NOMO-1 treated with DMSO at 0.1 percent for 48 hours (cell line): Measurements from ENCODE around the gene UBE4B.
A peak's percentile ranks its signal among the peaks of the same experiment; 100 is the strongest.
"Not testable (repeated sequence)": the region's sequence is repeated elsewhere in the genome, so short reads cannot be mapped to it uniquely, and the experiment has no call there.

Experiments
- DNase-seq: peaks from one replicate; lab custom pipeline; 2025; ENCODE audit not compliant: unreplicated experiment; lab: John Stamatoyannopoulos, UW

The UBE4B gene

DNA sequence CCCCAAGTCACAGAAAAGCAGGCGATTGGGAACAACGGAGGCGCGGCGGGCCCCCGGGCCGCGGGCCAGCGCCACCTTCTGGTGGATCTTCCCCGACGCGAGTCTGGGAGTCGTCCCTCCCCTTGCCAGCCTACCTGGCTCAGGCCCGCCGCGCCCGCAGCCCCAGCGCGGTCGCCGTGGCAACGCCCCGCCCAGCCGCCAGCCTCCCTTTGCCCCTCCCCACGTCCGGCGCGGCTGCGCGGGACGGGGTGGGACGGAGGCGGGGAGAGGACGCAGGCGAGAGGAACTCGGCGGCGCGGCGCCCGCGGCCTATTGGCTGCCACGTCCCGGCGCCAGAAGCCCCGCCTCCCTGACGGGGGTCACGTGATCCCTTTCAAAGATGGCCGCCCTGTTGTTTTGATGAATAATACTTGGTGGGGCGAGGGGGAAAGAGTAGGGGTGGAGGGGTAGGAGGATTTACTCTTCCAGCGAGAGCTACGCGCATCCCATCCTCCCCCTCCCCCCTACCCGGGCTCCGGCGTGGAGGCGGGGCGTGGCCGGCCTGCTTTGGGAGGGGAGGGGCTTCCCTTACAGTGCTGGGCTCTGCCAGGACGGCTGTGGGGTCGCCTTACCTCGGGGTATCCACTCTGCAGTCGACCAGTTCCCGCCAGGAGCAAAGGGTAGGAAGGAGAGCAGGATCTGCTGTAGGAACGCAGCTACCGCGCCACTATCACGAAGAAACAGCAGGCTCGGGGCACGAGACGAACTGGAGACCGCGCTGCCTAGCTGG, at the start of gene UBE4B:
TSS of gene UBE4B (plus strand) at position 369 of the 769 bp plus-strand sequence. CDS start 713 bp downstream, outside the sequence.
- DNase-seq, result peak; percentile 96

DNA sequence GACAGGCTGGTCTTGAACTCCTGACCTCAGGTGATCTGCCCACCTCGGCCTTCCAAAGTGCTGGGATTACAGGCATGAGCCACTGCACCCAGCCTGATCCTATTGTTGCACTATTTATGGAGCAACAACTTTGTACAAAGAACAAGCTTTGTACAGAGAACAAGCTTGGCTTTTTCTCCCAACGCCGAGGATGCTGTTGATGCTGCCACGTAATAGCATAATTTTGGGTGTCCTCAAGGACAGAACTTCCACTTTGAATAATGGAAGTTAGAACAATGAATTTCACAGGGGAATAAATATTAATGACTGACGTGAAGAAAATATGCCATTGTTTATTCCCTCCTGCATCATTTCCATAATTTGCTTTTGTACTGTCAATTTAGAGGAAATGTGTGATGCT, 48.5 kb upstream of the UBE4B start:
- DNase-seq, result no peak

DNA sequence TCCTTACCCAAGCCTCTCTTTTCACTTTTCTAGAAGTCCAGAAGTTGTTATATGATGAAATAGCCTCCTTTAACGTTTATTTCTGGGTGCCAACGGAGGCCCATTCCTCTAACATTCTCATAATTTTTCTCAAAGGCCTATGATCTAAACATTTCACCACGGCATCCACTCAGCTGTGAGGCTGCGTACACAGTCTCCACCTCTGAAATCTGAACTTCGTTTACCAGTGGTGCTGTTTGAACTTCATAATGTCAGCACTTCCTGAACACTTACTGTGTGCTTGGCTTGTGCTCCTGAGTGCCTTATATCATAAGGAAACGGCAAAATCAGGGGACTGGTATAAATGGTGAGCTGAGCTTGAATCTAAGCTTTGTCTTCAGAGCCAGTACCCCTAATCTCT, 47.8 kb upstream of the UBE4B start:
- DNase-seq, result no peak

DNA sequence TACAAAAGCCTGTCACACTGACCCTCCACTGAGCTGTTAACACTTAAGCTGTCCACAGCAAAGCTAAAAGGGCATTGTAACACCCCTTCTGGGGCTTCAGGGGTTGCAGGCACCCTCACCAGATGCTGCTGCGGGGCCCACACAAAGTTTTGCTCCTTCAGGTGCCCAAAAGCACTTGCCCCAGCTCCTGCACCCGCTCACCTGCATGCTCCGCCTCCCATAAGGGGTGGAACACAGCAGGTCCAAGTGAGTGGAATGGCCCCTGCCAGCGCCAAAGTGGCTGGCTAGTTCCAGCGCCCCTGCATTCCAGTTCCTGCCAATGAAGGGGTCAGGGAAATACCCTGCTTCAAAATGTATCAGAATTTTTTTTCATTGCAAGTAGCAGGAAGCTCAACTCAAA, 43.0 kb upstream of the UBE4B start:
- no peak for DNase-seq

DNA sequence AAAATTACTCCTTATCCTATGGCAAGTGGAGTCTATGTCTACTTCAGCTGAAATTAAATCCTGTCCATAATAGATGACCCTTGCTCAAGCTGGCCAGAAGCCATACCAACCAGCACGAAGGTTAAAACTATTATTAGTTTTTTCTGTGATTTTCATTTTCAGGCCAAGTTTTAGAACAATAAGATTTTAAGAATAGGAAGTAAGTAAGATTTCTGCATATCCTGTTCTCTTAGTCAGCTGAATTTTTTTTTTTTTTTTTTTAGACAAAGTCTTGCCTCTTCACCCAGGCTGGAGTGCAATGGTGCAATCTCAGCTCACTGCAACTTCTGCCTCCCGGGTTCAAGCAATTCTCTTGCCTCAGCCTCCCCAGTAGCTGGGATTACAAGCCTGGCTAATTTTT, 41.8 kb upstream of the UBE4B start:
- peak; percentile 38 for DNase-seq

DNA sequence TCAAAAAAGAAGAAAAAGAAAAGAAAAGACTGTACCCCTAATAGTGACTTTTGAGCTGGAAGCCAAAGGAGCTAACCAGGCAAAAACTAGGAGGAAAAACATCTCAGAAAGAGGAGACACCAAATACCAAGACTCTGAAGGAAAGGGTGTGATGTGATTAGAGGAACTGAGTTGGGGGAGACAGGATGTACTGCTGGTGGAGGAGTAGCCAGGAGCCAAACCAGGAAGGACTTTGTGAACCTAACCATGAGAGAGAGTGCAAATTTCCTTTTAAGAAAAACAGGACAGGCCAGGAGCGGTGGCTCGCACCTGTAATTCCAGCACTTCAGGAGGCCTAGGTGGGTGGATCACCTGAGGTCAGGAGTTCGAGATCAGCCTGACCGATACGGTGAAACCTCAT, 39.8 kb upstream of the UBE4B start:
- no peak for DNase-seq

DNA sequence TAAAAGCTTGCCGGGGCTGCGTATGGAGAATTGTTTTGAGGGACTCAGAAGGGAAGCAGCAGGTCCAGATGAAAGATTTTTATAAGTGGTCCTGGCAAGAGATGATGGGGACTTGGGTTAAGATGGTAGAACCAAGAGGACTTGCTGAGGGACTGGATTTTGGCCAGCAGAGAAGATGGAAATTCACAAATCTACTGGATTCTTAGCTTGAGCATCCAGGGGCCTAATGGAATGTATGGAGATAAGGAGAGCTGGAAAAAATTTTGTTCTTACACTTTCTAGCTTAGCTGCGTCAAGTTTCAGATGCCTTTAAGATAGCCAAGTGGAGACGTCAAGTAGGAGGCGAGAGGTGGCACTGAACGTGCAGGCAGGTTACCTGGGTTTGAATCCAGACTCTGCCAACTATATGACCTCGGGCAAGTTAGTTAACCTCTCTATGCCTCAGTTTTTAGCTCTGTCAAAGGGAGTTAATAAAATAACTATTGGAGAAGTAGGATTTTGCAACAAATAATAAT, 39.1 kb upstream of the UBE4B start:
- no peak for DNase-seq

DNA sequence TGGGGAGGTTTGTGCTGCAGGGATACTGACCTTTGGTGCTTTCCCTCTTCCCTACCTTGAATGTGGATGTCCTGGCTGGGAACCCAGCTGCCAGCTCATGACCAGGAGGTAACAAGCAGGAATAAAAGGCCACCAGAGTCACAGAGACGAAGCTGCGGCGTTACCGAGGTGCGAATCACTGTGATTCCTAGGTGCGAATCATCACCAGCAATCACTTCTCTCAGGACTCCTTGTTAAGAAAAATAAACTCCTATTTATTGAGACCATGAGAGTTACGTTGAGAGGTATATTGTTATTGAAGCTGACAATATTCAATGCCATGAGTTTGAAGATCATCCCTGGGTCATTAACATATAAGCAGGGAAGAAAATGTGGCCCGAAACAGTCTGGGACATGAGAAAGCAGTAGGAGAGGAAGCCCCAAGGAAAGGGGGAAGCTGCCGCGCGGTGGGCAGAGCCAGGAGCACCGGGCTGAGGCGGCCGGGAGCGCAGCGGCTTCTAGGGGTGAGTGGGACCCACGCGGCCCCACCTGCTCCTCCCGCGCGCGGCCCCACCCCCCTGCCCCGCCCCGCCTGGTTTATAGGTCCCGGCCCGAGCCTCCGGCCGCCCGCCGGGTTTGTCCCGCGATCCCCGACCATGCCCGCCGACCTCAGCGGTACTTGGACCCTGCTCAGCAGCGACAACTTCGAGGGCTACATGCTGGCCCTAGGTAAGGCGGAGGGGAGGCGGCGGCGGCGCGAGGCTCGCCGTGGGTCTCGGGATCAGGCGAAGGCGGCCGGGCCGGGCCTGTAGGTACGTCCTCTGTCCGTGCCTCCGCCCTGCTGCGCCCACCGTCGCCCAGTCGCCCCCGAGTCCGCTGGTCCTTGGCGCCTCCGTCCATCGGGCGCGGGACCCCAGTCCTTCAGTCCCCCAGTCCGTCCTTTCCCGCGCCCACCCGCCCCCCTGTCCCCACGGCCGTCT, 35.9 kb upstream of the UBE4B start, which contains the start of gene RBP7:
TSS of gene RBP7 (plus strand) at position 605 of the 959 bp plus-strand sequence. CDS start at position 636, 31 bp downstream.
- peak; percentile 14 for DNase-seq

DNA sequence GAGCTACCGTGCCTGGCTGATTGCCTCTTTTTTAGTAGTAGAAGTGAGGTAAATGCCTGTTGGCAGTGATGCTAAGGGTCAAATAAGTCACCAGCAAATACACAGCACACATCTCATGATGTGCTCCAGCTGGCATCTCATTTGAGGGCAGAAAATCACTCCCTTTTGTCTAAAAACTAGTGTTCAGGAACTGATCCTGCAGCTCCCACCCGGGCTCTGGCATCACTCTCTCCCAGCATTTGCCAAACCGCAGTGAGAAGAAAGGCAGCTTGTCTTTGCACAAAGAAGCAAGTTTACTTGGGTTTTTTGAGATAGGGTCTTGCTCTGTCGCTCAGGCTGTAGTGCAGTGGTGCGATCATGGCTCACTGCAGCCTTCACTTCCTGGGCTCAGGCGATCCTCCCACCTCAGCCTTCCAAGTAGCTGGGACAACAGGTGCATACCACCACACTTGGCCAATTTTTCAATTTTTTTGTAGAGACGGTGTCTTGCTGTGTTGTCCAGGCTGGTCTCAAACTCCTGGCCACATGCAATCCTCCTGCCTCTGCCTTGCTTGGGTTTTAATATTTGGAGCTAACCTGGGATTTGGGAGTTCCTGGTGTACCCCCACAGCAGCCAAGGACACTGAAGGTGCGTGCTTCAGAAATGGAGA, 31.6 kb upstream of the UBE4B start:
- no peak for DNase-seq

DNA sequence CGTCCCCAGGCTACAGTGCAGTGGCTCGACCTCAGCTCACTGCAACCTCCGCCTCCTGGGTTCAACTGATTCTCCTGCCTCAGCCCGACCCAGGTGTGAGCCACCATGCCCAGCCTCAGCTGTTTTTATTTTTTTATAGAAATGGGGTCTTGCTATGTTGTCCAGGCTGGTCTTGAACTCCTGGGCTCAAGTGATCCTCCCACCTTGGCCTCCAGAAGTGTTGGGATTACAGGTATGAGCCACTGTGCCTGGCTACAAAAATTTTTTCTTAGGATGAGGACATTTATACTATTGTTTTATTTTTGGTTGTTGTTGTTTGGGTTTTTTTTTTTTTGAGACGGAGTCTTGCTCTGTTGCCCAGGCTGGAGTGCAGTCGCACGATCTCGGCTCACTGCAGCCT, 27.5 kb upstream of the UBE4B start:
- not testable (repeated sequence) for DNase-seq

DNA sequence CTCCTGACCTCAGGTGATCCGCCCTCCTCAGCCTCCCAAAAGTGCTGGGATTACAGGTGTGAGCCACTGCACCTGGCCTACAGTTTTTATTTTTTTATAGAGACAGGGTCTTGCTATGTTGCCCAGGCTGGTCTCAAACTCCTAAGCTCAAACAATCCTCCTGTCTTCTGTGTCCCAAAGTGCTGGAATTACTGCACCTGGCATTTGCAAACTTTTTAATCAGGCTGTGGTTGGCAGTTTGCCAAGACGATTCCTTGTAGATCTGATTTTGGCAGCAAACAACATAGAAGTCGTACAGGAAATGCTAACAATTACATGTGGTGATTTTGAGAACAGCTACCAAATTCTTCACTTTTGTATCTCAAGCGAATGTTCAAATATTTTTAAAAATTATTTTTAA, 25.6 kb upstream of the UBE4B start:
- DNase-seq, result no peak

DNA sequence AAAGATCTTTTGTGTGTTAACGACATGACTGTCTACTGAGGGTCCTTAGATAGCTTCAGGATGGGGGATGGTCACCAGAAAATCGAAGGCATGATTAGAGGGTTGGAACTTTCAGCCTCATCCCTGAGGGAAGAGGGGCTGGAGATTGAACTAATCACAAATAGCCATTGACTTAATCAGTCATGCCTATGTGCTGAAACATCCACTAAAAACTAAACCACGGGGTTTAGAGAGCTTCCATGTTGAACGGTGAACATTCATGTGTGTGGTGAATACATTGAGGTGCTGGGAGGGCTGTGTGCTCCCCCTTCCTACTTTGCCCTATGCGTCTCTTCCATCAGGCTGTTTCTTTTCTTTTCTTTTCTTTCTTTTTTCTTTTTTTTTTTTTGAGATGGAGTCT, 18.7 kb upstream of the UBE4B start:
- no peak for DNase-seq

DNA sequence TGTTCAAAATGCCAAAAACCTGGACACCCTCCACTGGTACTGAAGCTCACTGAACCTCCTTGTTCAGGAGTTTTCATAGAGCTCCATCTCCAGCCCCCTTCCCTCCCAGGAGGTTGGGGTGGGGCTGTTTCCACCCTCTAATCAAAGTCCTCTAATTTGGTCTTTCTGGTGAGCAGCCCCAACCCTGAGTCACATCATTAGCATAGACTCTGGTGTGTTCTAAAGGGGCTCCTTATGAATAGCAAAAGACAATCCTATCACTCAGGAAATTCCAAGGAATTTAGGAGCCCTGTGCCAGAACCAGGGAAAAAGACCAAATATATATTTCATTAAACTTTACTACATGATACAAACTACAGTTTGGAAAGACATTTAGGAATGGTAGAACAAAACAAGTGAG, 13.2 kb upstream of the UBE4B start:
- DNase-seq, result no peak

DNA sequence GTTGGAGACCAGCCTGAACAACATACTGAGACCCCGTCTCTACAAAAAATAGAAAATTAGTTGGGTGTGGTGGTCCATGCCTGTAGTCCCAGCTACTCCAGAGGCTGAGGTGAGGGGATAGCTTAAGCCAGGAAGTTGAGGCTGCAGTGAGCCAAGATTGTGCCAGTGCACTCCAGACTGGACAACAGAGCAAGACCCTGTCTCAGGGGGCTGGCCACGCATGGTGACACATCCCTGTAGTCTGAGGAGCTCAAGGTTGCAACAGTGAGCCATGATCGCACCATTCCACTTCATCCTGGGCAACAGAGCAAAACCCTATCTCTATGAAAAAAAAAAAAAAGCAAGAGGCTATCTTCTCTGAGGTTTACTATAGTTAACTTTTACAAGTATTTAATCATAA, 12.7 kb upstream of the UBE4B start:
- no peak for DNase-seq

DNA sequence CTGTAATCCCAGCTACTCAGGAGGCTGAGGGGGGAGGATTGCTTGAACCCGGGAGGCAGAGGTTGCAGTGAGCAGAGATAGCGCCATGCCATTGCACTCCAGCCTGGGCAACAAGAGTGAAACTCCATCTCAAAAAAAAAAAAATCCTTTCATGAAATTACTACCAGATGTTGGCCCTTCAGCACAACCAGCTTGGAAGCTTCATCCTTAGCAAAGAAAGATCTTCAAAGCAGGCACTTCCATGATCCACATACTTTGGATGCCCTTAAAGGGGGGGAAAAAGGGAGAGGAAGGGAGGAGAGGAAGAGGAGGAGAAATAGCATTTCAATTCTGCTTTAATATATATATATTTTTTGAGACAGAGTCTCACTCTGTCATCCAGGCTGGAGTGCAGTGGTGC, 12.1 kb upstream of the UBE4B start:
- not testable (repeated sequence) for DNase-seq

DNA sequence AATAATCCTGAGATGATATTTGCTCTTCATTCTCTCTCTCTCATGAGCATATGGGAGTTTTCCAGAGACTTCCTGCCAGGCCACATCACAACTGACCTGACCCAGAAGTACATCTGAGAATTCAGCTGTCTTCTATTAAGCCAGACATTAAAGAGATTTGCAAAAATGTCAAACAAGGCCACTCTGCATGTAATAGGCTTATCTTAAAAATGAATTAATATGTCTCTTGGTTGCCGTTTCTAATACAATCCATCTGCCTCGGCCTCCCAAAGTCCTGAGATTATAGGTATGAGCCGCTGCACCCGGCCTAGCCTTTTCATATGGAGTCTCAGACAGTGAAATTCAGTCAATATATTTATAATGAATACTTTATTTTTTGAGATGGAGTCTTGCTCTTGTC, 10.8 kb upstream of the UBE4B start:
- DNase-seq, result not testable (repeated sequence)

DNA sequence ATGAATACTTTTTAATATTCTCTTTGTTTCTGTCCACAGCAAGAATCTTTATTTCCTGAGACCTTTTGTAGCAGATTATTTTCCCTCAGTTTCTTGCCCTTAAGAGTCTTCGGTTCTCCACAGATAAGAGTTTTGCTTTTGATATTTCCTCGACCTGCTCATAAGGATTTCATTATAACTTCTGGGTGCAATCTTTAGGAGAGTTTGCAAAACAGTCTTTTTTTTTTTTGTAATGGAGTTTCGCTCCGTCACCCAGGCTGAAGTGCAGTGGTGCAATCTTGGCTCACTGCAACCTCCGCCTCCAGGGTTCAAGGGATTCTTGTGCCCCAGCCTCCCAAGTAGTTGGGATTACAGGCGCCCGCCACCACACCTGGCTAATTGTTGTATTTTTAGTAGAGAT, 10.1 kb upstream of the UBE4B start:
- no peak for DNase-seq

DNA sequence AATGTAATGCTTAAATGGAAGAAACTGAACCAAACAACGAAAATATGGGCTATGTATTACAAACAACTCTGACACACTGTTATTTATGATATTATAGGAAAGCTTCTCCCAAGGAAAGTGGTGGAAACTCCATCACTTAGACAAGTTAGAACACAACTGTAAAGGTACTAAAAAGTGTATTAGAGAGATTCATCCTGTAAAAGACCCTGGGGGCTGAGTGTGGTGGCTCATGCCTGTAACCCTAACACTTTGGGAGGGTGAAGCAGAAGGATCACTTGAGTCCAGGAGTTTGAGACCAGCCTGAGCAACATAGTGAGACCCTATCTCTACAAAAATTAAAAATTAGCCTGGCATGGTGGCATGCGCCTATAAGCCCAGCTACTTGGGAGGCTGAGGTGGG, 7.4 kb upstream of the UBE4B start:
- no peak for DNase-seq

DNA sequence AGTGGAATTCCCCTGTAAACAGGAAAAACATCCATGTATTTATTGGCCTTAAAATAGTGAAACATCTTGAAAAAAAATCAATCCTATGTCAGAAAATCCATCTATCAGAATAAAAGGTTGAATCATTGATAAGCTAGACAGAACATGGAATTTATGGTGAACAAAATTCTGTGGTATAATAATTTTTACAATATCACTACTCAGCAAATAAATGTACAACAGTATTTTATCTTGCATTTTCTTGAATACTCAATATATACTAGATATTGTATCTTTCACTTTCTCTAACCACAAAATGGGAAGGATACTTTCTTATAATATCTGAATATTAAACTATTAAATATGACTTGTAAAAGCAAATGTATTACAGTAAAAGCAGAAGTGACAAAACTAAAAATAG, 5.7 kb upstream of the UBE4B start:
- peak; percentile 20 for DNase-seq

DNA sequence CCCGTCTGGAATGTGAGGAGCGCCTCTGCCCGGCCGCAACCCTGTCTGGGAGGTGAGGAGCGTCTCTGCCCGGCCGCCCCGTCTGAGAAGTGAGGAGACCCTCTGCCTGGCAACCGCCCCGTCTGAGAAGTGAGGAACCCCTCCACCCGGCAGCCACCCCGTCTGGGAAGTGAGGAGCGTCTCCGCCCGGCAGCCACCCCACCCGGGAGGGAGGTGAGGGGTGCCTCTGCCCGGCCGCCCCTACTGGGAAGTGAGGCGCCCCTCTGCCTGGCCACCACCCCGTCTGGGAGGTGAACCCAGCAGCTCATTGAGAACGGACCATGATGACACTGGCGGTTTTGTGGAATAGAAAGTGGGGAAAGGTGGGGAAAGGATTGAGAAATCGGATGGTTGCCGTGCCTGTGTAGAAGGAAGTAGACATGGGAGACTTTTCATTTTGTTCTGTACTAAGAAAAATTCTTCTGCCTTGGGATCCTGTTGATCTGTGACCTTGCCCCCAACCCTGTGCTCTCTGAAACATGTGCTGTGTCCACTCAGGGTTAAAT, 3.7 kb upstream of the UBE4B start:
- DNase-seq, result peak; percentile 65

DNA sequence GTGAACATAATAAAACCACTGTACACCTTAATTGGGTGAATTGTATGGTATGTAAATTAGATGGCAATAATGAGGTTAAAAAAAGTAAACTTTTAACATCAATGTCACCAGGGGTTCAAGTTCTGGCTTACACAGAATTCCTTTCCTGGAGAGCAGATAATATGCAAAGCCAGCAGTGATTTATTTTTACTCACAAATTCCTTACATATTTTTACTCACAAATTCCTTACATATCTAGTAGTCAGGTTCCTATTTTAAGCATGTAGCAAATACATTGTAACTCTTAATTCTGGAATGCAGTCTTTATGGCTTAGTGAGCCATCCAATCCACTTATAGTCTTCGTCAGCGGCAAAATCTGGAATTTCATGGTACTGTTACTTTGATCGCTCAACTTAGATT, 1.3 kb upstream of the UBE4B start:
- no peak for DNase-seq
